Bone marrow (tissue), 2 donors: Measurements from ENCODE around the gene NAT8.
"Not testable (repeated sequence)": the region's sequence is repeated elsewhere in the genome, so short reads cannot be mapped to it uniquely, and the experiment has no call there.

ENCODE experiments used
- DNase-seq, 2 donors: peaks; one replicate each; lab custom pipeline; 2025; lab: John Stamatoyannopoulos, UW

Gene NAT8, protein sequence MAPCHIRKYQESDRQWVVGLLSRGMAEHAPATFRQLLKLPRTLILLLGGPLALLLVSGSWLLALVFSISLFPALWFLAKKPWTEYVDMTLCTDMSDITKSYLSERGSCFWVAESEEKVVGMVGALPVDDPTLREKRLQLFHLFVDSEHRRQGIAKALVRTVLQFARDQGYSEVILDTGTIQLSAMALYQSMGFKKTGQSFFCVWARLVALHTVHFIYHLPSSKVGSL

DNA sequence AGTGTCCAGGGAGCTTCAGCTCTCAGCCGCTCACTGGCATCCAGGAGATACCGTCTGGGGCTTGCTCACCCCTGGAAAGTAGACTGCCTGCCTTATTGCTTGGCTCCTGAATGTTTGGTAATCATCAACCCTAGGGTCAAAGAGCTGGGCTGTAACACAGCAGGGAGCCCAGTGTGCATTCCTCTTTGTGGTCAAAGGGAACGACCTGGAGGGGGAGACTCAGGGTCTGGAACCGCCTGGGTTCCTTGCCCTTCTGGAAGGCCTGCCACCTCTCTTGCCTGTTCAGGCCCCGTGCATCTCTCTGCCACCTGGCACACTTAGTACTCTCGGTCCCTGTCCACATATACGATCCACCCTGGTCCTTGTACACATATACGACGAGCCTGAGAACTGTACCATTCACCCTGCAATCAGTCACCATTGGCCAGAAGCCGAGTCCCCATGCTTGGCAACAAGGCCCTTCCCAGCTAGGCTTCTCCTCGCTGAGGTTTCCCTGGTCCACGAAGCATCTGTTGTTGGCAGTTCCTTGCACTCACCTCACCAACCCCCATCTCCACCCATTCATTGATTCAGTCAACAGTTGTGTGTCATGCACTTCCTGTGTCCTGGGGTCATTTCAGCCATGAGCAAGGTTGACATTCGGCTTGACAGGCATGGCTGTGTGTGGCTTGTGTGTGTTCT is at the start of gene NAT8:
TSS of gene NAT8 (minus strand) at position 85 of the 681 bp plus-strand sequence. CDS start 794 bp downstream, outside the sequence.
- DNase-seq = no peak

DNA sequence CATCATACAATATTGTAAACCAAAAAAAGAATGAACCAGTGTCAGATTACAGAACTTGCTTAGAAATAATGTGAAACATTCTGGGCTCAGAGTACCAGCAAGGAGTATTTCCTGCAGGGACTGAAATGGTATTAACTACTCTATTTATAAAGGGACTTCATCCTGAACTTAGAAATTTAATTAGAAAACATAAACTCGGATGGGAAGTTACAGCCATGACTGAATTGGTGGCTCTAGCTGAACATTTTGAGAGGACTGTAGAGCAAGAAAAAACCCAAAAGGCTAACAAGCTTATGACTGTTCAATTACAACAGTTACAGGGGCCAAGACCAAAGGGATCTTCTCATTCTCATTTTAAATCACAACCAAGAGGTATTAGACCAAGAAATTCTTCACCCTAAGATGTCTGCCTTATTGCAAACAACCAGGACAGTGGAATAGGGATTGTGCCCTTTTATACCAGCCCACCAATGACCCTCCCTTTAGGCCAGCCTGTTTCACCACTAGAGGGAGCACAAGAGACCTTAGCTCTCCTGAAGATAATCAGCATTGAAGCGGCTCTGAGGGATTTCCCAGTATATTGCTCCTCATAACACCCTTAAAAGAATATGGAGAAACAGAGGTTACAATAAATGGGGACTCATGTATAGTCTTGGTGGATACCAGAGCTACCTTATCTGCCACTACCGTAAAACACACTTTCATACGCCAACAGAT is 48.3 kb upstream of the NAT8 start:
- not testable (repeated sequence) for DNase-seq

DNA sequence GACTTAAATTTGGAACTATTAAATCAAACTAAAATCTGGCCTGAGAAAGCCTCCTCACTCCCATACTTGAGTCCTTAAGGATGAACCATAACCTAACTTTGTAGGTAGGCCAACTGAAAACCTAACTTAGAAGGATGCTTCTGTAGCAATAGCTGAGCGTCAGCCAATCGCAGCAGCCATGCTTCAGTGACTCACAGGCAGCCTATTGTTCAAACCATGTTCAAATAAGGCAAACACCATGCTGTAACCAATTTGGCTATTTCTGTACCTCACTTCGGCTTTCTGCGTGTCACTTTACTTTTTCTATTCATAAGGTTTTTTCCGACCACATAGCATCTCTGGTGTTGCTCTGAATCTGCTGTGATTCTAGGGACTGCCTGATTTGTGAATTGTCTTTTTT is 46.3 kb upstream of the NAT8 start:
- DNase-seq = not testable (repeated sequence)

DNA sequence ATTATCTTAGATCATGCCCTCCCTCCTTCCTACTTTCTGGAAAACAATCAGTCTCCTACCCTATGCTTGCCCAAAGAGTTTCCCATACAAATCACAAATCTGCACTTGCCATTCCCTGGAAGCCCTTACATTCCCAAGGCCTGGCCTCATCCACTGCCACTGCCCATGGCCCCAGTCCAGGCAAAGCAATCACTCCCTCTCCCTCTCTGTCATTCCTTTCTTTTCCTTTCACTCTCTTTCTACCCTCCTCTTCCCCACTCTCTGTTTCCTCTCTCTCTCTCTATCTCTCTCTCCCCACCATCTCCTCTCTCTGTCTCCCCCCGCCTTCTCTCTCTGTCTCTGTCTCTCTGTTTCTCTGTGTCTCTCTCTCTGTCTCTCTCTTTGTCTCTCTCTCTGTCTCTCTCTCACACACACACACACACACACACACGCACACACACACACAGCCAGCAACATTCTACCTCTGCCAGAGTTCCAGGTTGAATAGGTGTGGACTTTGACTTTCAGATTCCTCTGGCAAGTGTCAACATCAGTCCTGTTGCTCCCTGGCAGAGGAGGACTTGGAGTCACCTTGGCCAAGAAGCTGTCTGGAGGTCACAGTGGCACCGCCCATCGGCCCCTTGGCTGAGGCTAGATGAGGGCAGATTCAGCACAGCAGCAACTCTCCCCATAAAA is 43.7 kb upstream of the NAT8 start:
- DNase-seq = no peak

DNA sequence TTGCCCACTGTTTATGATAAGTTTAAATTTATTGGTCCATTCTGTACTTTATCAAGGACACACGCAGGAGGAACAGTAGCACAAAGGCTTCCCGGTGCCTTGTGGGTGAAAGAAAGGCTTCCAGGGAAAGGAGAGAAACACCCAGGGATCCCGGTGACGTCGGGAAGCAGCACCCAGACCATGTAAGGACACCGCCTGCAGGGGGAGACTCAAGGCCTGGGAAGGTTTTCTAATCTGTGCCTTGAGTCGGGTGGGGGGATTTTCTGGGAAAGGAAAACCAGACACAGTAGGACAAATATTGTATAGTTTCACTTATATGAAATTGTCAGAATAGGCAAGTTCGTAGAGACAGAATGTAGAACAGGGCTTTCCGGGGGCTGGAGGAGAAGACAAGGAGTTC is 42.7 kb upstream of the NAT8 start:
- not testable (repeated sequence) for DNase-seq

DNA sequence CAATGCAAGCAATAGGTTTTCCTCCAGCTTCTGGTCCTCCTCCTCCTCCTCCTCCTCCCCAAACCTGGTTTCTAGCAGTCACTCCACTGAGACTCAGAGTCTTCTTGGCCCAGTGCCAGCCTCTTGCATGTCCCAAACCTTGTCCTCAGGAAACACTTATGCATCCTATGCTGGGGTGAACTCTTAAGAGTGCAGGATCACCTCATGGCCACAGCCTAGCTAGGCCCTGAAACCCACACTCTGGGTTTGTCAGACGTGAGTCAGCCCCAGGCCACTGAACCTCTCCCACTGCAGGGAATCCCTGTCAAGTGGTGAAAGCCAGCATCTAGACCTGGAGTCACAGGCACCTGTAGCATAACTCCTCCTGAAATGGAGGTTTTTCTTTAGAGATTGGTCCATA is 42.1 kb upstream of the NAT8 start:
- not testable (repeated sequence) for DNase-seq

DNA sequence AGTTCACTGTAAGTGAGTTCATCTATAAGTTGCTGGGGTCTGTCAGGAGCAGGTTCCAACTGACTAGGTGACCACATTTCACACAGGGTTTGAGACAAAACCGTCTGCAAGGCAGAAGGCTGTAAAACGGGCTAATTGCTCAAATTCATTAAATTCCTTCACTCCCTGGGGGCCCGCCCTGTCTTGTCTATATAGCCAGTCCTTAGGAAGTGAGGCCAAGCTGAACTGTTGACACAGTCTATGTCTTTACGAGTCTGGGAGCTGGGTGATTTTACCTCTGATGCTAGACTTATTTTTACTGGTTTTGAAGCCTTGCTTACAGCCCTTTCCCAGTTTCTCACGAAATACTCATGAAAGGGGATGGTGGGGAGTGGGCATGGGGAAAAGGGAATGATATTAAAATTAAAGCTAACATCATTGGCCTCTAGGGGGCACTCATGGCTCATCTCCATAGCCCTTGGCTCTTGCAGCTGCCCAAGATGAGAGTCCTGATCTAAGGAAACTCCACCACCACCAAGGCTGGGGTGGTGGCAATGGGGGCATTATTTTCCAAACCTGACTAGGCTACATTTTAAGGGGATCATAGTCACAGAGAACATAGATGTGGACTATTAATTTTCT is 37.8 kb upstream of the NAT8 start:
- not testable (repeated sequence) for DNase-seq

DNA sequence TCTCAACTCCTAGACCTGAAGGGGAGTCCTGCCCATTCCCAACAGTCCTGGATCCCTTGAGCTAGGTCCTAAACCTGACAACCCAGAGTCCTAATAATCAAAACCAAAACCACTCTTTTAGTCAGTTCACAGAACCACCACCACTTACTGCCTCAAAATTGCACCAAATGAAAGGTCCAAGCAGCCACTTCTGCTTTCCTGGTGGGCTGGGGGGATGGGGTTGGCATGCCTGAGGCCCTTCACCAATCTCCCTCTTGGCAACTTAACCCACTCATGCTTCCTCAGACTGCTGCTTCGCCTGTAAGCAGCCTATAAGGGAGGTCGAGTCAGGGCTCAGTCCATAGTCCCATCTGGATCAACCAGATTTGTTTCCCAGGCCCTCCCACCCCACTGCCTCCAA is 37.0 kb upstream of the NAT8 start:
- DNase-seq = not testable (repeated sequence)

DNA sequence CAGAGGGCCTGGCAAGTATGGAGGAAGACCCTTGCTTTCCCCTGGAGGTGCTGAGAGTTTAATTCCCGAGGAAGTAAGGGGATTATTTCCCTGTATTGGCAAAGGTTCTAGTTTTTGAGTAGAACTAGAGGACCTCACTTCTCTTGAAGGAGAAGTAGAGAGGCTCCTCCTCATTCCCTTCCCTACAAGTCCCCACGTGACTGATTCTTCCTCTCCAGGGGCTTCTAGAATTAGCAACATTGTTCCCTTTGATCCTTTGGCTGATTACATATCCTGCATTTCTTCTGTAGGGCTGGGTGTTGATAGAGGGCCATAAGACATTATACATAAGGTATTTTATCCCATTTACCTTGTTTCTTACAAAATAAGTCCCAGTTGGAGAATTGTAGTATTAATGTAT is 35.8 kb upstream of the NAT8 start:
- DNase-seq = not testable (repeated sequence)

DNA sequence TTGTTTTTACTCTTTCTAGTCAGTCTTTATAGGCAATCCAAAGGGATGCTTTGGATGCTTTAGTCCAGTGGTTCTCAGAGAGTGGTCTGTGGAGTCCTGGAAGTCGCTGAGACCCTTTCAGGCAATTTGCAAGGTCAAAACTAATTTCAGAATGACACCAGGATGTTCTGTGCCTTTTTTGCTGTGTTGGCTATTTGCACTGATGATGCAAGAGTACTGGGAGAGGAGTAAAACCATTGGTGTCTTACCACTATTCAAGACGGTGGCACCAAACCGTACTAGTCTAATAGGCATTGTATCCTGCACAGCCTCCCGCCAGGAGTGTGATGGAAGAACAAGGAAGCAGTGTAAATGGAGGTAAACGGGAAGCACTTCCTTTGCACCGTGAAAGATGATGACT is 34.0 kb upstream of the NAT8 start:
- DNase-seq = not testable (repeated sequence)

DNA sequence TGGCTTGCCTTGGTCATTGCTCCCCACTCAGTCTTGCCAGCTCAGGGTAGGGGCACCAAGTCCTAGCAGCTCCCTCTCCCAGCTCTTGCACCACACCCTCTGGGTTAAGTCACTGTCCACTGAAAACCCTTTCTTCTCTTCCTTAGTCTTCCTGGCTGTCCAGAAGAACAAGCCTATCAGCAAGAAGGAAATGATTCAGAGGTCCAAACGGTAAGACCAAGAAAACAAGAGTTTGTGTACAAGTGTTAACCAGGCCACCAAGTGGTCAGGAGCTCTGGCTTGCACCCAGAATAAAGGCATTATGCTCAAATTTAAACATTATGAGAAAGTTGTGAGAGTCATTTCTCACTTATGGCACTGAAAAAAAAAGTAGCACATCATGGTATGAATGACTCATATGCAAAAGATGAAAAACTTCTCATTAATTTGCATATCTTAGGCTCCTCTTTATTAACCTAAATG is 32.5 kb upstream of the NAT8 start:
- DNase-seq = not testable (repeated sequence)

DNA sequence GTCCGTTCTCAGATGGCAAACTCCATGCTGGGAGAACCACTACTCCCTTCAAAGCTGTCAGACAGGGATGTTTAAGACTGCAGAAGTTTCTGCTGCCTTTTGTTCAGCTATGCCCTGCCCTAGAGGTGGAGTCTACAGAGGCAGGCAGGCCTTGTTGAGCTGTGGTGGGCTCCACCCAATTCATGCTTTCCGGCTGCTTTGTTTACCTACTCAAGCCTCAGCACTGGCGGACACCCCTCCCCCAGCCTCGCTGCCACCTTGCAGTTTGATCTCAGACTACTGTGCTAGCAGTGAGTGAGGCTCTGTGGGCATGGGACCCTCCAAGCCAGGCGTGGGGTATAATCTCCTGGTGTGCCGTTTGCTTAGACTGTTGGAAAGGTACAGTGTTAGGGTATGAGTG is 27.8 kb upstream of the NAT8 start:
- not testable (repeated sequence) for DNase-seq

DNA sequence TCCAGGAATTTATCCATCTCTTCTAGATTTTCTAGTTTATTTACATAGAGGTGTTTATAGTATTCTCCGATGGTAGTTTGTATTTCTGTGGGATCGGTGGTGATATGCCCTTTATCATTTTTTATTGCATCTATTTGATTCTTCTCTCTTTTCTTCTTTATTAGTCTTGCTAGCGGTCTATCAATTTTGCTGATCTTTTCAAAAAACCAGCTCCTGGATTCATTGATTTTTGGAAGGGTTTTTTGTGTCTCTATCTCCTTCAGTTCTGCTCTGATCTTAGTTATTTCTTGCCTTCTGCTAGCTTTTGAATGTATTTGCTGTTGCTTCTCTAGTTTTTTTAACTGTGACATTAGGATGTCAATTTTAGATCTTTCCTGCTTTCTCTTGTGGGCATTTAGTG is 25.0 kb upstream of the NAT8 start:
- not testable (repeated sequence) for DNase-seq

DNA sequence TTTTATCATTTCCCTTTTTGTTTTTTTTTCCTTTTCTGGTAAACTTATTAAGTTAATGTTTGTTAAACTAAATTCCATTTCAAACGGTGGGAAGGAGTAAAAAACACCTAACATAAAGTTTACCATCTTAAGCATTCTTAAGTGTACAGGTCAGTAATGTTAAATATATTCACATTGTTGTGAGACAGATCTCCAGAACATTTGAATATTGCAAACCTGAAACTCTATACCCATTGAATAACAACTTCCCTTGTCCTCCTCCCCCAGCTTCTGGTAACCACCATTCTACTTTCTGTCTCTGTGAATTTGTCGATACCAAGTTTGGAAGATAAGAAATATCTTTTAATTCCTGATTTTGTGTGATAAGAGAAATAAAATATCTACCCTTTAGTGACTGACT is 12.0 kb upstream of the NAT8 start:
- DNase-seq = no peak

DNA sequence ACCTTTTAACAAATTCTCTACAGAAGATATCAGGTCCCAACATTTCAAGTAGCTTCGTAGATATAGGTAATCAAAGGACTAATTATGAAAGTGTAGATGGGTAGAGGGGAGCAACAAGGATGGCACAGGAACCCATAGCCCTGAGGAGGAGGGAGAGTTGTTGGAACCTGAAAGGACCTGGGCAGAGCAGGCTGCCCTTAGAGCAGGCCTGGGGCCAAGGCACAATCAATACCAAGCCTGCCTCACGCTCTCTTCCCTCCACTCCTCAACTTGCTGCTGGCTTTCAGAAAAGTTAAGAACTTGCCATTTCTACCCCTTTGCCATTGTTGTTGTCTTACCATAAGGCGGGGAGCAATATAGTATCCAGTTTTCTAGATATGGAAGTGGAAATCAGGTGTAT is 10.1 kb upstream of the NAT8 start:
- no peak for DNase-seq

DNA sequence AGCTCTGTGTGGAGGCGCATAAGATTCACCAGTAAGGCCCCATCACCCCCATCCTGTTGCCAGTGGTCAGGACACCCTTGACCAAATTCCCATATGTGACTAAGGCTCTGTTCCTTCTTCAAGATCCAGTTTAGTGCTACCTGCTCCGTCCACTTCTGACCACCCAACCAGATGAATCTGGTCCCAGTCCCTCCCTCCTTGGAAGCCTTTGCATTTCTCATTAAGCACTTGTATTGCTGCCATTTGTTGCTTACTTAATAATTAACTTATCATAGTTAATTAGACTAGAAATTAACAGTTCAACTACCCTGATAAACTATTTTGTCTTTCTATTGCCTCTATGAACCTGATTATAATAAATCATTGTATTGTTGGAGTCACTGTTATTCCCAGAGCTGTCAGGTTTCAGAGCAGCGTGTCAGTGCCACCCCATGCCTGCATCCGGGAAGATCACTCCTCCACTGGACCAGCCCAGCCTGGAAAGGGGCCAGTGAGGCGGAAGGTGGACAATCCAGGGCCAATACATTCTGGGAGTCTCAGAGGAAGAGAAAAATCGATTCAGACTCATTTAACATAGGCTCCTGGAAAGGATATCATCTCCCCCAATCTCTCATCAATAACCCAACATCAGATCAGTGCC is 9.5 kb upstream of the NAT8 start:
- no peak for DNase-seq

DNA sequence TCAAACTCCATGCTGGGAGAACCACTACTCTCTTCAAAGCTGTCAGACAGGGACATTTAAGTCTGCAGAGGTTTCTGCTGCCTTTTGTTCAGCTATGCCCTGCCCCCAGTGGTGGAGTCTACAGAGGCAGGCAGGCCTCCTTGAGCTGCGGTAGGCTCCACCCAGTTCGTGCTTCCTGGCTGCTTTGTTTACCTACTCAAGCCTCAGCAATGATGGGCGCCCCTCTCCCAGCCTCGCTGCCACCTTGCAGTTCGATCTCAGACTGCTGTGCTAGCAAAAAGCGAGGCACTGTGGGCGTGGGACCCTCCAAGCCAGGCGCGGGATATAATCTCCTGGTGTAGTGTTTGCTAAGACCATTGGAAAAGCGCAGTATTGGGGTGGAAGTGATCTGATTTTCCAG is 5.5 kb upstream of the NAT8 start:
- DNase-seq = not testable (repeated sequence)

DNA sequence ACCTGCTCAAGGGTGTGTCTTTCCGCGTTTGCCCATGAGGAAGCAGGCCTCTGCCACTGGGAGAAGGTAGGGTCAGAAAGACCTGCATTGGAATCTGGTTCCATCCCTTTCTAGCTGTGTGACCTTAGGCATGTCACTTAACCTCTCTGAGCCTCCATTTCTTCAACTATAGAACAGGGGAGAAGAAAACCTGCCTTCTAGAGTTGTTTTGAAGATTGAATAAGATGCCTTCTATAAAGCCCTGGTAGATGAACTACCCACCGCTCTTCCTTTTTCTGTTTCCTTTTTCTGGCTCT is 507 bp downstream of the NAT8 start:
- DNase-seq = no peak

DNA sequence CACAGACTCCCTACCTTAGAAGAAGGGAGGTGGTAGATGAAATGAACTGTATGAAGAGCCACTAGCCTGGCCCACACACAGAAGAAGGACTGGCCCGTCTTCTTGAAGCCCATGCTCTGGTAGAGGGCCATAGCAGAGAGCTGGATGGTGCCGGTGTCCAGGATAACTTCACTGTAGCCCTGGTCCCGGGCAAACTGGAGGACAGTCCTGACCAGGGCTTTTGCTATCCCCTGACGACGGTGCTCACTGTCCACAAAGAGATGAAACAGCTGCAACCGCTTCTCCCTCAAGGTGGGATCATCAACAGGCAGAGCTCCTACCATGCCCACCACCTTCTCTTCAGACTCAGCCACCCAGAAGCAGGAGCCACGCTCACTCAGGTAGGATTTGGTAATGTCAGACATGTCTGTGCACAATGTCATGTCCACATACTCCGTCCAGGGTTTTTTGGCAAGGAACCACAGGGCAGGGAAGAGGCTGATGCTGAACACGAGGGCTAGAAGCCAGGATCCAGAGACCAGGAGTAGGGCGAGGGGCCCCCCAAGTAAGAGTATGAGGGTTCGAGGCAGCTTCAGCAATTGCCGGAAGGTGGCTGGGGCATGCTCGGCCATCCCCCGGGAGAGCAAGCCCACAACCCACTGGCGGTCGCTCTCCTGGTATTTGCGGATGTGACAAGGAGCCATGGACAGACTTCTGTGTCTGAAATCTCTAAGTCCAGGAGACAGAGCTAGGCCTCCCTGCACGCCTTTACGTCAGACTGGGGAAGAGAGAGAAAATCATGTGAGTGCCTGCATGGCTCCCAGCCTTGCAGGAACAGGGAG is 1.1 kb downstream of the NAT8 start:
- no peak for DNase-seq

DNA sequence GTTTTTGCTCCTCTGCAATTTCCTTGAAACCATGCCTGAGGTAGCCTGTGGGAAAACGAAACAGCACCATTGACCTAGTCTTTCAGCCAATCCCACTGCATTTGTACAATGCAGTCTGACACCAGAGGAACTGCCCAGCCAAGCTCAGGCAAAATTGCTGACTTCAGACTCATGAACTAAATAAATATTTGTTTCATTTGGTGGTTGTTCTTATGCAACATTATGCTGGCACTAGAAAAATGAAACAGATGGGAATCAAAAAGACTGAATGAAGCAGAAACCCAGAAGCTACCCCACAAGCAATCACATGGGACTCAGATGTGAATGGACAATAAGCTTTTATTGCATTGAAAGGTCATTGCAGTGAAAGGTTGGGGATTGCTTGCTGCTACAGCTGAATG is 1.7 kb downstream of the NAT8 start:
- no peak for DNase-seq

DNA sequence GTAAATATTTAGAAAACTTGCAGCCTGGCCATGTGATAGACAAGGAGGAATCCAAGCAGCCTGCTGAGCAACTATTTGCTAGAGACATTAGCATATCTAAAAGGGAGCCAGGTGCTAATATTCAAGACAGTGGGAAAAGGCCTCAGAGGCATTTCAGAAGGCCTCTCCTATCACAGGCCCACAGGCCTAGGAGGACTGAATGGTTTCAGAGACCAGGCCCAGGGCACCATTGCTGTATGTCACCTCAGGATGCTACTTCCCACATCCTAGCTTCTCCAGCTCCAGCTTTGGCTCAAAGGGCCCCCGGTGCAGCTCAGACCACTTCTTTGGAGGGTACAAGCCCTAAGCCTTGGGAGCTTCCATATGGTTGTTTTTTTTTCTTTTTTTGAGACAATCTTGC is 3.8 kb downstream of the NAT8 start:
- DNase-seq = no peak
